Right lobe of liver (tissue), 6 donors: ENCODE results near the gene USP6NL. TPM values are rescaled to one million over a fixed set of nuclear protein-coding genes. Genes with fewer than 3 reads are reported as not detected.

Experiments
- ATAC-seq, 4 donors: fragments of 200-7000 bp; cut with Tn5 transposase; one replicate each; pipeline ENCODE4 v1.9.1; 2020; ENCODE audit warnings: mild to moderate bottlenecking in 4 of 4, moderate library complexity in 4 of 4
- DNase-seq, 3 donors: peaks; one replicate each; pipeline ENCODE4 v3.0.0-alpha.2; 2020
- H3K27ac ChIP-seq, 3 donors: fragments of 200-600 bp; one replicate each; pipeline ENCODE4 v1.8.0; 2022
- H3K27me3 ChIP-seq, 2 donors: fragments of 200-600 bp; one replicate each; pipeline ENCODE4 v1.8.0; 2022
- H3K36me3 ChIP-seq, 4 donors: fragments of 200-600 bp; sonication (generic) in 1 of 4; one replicate each; pipeline versions ENCODE4 v1.5.1 to v1.8.0; 2017 to 2022; ENCODE audit warnings: control low read depth in 1 of 4
- H3K4me1 ChIP-seq, 4 donors: fragments of 200-600 bp; sonication (generic) in 1 of 4; one replicate each; pipeline versions ENCODE4 v1.5.1 to v1.8.0; 2017 to 2022; ENCODE audit warnings: control low read depth in 1 of 4
- H3K4me3 ChIP-seq, 3 donors: fragments of 200-600 bp; one replicate each; pipeline ENCODE4 v1.8.0; 2022
- H3K9me3 ChIP-seq, 4 donors: fragments of 200-600 bp; sonication (generic) in 1 of 4; one replicate each; pipeline versions ENCODE4 v1.5.1 to v1.8.0; 2017 to 2022; ENCODE audit warnings: control low read depth in 1 of 4
- CTCF ChIP-seq, 4 donors: fragments of 200-600 bp in 3 of 4; fragments of 450-650 bp in 1 of 4; IDR thresholded peaks; one replicate each; pipeline versions ENCODE4 v1.5.1 to v1.8.0; 2016 to 2022; ENCODE audit warnings: antibody characterized with exemption in 4 of 4, mild to moderate bottlenecking in 2 of 4
- POLR2A ChIP-seq: fragments of 450-650 bp; IDR thresholded peaks from one replicate; pipeline ENCODE4 v1.6.1; 2017; ENCODE audit warnings: antibody characterized with exemption, mild to moderate bottlenecking
- WGBS: methylation state at CpG from one replicate; pipeline ENCODE4 v1.1.6; 2018; ENCODE audit warnings: low coverage, low lambda C conversion rate; ENCODE audit not compliant: insufficient coverage; ENCODE audit errors: missing lambda C conversion rate; 5-methylcytosine and 5-hydroxymethylcytosine counted together
- intact Hi-C, 2 donors: fragments of 100-400 bp; cut with DNase I; formaldehyde crosslinking; loops; one replicate each; pipeline versions ENCODE4 v1.11.2 to v1.14.1; 2022
- long read RNA-seq: library from polyadenylated mRNA; unstranded; transcript quantifications from one replicate; pipeline ENCODE4 v2.0.0, GENCODE V29; 2019
- total RNA-seq, 6 experiments: library from RNA; depleted of rRNA in 2 of 6; stranded (reverse); fragments of >200 nt in 2 of 6; fragmentation: NEBNext Ultra II Directional in 3 of 6; extraction: Animal tissue kit (Norgen Biotek cat#: 25700) in 3 of 6; gene quantifications; one replicate each; pipeline versions ENCODE4 v1.1.0 to v1.2.4, GENCODE V29; 2016 to 2023
- donor health status: DM: no; HTN: yes; CAD: no.
- donor health status: DM: no; HTN: no; CAD: no.
- donor health status: DM: no; HTN: no; CAD: no.
- donor health status: DM: no; HTN: yes; CAD: no.
- donor health status: DM: no; HTN: yes; CAD: no.

Gene USP6NL
- total RNA-seq: 10 to 100 TPM in 5 of 6 experiments, 1 to 10 TPM in 1; 8.4 to 15.3 (median 11.5) TPM
- long read RNA-seq: 0 reads

DNA sequence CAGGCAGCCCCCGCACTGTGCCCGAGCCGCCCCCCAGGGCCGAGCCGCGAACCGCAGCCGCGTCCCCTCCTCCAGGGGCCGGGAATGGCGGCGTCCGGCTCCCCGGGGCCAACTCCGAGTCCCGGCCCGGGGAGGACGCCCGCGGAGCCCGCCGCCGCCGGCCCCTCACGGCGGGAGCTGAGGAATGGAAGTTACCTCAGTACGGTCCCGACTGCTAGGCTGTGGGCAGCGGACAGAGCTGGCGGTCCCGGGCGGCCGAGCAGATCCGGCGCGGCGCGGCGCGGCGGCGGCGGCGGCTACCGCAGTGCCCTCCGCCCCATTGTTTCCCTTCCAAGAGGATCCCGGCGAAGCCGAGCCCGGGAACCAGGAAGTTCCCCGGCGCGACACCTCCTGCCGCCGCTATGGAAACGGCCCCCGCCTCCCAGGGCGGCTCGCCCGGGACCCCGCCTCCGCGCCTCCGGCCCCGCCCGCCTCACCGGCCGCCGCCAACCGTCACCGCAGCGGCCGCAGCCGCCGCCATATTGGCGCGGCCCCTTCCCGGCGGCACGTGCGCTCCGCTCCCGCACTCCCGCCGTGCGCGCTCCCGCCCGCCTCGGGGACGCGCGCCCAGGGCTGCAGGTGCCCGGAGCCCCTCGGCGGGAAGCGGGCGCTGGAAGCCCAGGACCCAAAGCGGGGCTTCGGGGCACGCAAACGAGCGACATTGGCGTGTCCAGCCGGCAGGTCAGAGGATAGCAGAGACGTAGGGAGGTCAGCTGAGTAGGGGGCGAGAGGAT is at the start of gene USP6NL:
Gene USP6NL, minus strand, starts transcription at position 403 of the 773 bp plus-strand sequence. CDS start 14,016 bp downstream, outside the sequence.
- WGBS: 0% methylated on average over 4 of the region's 107 CpGs
- TF ChIP-seq CTCF (IDR thresholded peaks at IDR 0.05) (no peak), POLR2A (peak; percentile 95)
- DNase-seq (peak; percentile 96 to 97 (median 96)), ATAC-seq (peak; percentile 88 to 97 (median 94))
- Histone ChIP-seq H3K4me3 (peak within 1 kb of the TSS; percentile 73 to 77 (median 75)), H3K4me1 (peaks cover 0 to 26% (median 10%) of the 10 kb centered on the region in 4 donors), H3K27ac (peak within 1 kb of the TSS; percentile 86 to 93 (median 88)), H3K27me3 (no peaks in the 10 kb centered on the region), H3K9me3 (no peaks in the 10 kb centered on the region), H3K36me3 (no peaks in the 10 kb centered on the region)
- intact Hi-C loops: no loop called here

DNA sequence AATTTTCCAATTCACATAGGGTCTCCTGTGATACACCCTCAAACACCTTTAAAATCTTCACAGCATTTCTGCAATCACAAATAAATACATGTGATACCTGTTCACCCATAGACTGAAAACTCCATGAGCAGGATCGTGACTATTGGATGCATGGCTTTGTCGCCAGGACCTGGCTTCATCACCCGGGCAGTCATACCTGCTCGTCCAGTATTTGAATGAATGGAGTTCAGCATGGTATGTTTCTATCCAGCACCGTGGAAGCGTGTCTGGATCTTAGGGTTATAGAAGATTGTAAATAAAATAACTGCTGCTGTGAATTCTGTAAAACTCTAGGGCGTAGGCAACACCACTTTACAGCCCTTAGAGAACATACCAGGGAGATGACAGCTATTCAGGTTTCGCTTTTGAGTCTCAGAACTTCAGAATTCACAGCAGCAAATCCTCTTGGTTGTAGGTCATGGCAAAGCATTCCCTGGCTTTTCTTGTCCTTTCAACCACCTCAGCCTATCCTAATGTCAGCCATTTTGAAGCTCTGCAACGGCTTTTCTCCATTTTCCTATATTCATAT is 47.4 kb upstream of the USP6NL start:
- WGBS: 90% methylated on average over 8 of the region's 9 CpGs
- DNase-seq: peak in 1 of 3 donors; percentile 23
- no peak for TF ChIP-seq POLR2A
- TF ChIP-seq CTCF (IDR thresholded peaks at IDR 0.05): no peak
- H3K4me3 ChIP-seq: no peak overlapping the region
- no peaks in the 10 kb centered on the region for H3K4me1 ChIP-seq
- ATAC-seq: no peak
- H3K36me3 ChIP-seq: no peaks in the 10 kb centered on the region
- intact Hi-C loops: no loop called here
- no peaks in the 10 kb centered on the region for H3K27me3 ChIP-seq
- no peaks in the 10 kb centered on the region for H3K9me3 ChIP-seq
- no peak overlapping the region for H3K27ac ChIP-seq

- intact Hi-C loops: no loop called here
- ATAC-seq (no peak), DNase-seq (no peak)
- no peak overlapping the region for H3K4me3 ChIP-seq
- 75% methylated on average over 2 of the region's 2 CpGs for WGBS
- no peaks in the 10 kb centered on the region for H3K9me3 ChIP-seq
- H3K27me3 ChIP-seq: no peaks in the 10 kb centered on the region
- no peak for TF ChIP-seq POLR2A
- no peak for TF ChIP-seq CTCF (IDR thresholded peaks at IDR 0.05)
- H3K36me3 ChIP-seq: no peaks in the 10 kb centered on the region
- H3K4me1 ChIP-seq: no peaks in the 10 kb centered on the region
- no peak overlapping the region for H3K27ac ChIP-seq
These were observed 44.4 kb upstream of the USP6NL start for GRCh38 chr10:11655836-11656235.

DNA sequence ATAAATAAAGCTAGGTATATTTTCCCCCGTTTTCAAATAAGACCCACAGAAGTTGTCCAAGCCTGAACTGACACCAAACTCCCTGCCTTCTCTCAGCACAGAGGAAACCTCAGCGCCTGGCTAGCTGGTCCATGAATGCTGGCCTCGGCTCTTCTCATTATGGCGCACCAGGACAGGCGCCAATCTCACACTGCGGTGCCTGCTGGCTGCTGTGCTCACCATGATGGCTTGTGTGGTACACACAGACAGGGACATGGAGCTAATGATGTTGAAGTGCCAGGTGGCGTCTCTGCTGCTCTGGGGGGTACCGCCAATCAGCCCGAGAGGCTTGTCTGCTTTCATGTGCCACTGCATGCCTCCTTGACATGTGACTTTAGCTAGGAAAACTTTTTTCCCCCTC is 43.2 kb upstream of the USP6NL start:
- intact Hi-C loops: no loop called here
- no peak overlapping the region for H3K27ac ChIP-seq
- no peak overlapping the region for H3K4me3 ChIP-seq
- H3K4me1 ChIP-seq: no peaks in the 10 kb centered on the region
- WGBS: 90% methylated on average over 5 of the region's 9 CpGs
- no peaks in the 10 kb centered on the region for H3K36me3 ChIP-seq
- no peak for DNase-seq
- H3K27me3 ChIP-seq: no peaks in the 10 kb centered on the region
- TF ChIP-seq POLR2A (no peak), CTCF (IDR thresholded peaks at IDR 0.05) (no peak)
- no peak for ATAC-seq
- no peaks in the 10 kb centered on the region for H3K9me3 ChIP-seq
